ENCODE data around the gene AJAP1.

- TF ChIP-seq CTCF (conservative IDR thresholded peaks at IDR 0.05; ENCODE audit: low read length) = no peak
- TF ChIP-seq EZH2phosphoT487 (IDR thresholded peaks at IDR 0.05; ENCODE audit: borderline replicate concordance, low read depth, low read length) = no peak
Measured at GRCh38 chr1:4696161-4696745, 41.8 kb downstream of the AJAP1 start.
